Transverse colon (tissue), 4 donors: ENCODE results near the gene SEC14L2. TPM values are rescaled to one million over a fixed set of nuclear protein-coding genes. Genes with fewer than 3 reads are reported as not detected.

ENCODE experiments used
- DNase-seq: peaks from one replicate; pipeline ENCODE4 v3.0.0-alpha.2; 2019
- H3K27ac ChIP-seq, 4 donors: fragments of 200-600 bp; sonication (generic); 2 replicates each; pipeline ENCODE4 v1.5.1; 2016 to 2018; ENCODE audit warnings: inconsistent platforms in 4 of 4
- H3K27me3 ChIP-seq: fragments of 200-600 bp; sonication (generic); 2 replicates; pipeline ENCODE4 v1.5.1; 2017; ENCODE audit warnings: inconsistent platforms
- H3K36me3 ChIP-seq, 4 donors: fragments of 200-600 bp; sonication (generic); 2 replicates each; pipeline ENCODE4 v1.5.1; 2017 to 2019; ENCODE audit warnings: inconsistent platforms in 4 of 4
- H3K4me1 ChIP-seq, 4 donors: fragments of 200-600 bp; sonication (generic); 2 replicates each; pipeline ENCODE4 v1.5.1; 2017 to 2020; ENCODE audit warnings: inconsistent platforms in 4 of 4
- H3K4me3 ChIP-seq, 4 donors: fragments of 200-600 bp; sonication (generic); 1 replicate in 1 of 4; 2 replicates in 3 of 4; pipeline versions ENCODE4 v1.5.1 to v1.6.1; 2017 to 2019; ENCODE audit warnings: inconsistent platforms in 4 of 4
- H3K9me3 ChIP-seq, 2 donors: fragments of 200-600 bp; sonication (generic); 2 replicates each; pipeline ENCODE4 v1.5.1; 2017 to 2019; ENCODE audit warnings: inconsistent platforms in 2 of 2
- EP300 ChIP-seq: sonication (generic); formaldehyde crosslinking; IDR thresholded peaks from one replicate; pipeline ENCODE4 v1.6.1; 2017; ENCODE audit warnings: antibody characterized with exemption, low read depth
- POLR2A ChIP-seq: fragments of 450-650 bp; IDR thresholded peaks from one replicate; pipeline ENCODE4 v1.6.1; 2016; ENCODE audit warnings: antibody characterized with exemption, mild to moderate bottlenecking, moderate library complexity
- POLR2AphosphoS5 ChIP-seq, 3 donors: sonication (generic); formaldehyde crosslinking; IDR thresholded peaks; one replicate each; pipeline ENCODE4 v1.6.1; 2016; ENCODE audit warnings: antibody characterized with exemption in 3 of 3
- WGBS, 2 donors: methylation state at CpG; one replicate each; pipeline ENCODE4 v1.1.5; 2018; ENCODE audit warnings: low coverage in 1 of 2; 5-methylcytosine and 5-hydroxymethylcytosine counted together
- in situ Hi-C, 4 donors: fragments of 200-750 bp; cut with MboI; loops; one replicate each; pipeline versions ENCODE4 v1.15.0 to v1.15.1; 2017; ENCODE audit warnings: low sequenced_read_pairs in 3 of 4, low pct_ligation_motif_present in 1 of 4, low pct_unique_long_range_greater_than_20kb in 1 of 4
- intact Hi-C: fragments of 100-400 bp; cut with DNase I; formaldehyde crosslinking; loops from one replicate; pipeline ENCODE4 v1.15.1; 2023; ENCODE audit warnings: low total_unique reads
- total RNA-seq, 4 donors: library from RNA; depleted of rRNA; stranded (reverse); fragments of >200 nt; gene quantifications; one replicate each; pipeline ENCODE4 v1.1.0, GENCODE V29; 2016
- TF ChIP-seq, protein P1 (sequence below), 5 experiments: fragments of 200-600 bp in 3 of 5; fragments of 450-650 bp in 2 of 5; sonication (generic) in 3 of 5; IDR thresholded peaks; 1 replicate in 2 of 5; 2 replicates in 3 of 5; pipeline ENCODE4 v1.5.1; 2016 to 2017; ENCODE audit warnings: antibody characterized with exemption in 5 of 5, inconsistent platforms in 3 of 5, mild to moderate bottlenecking in 2 of 5, moderate library complexity in 1 of 5

The SEC14L2 gene
- total RNA-seq, 4 donors from 2014 or later, result 2.2 to 5.5 (median 4.5) TPM; not detected in 1

- H3K27me3 ChIP-seq, result no peaks in the 10 kb centered on the region
- DNase-seq, result no peak
- no peaks in the 10 kb centered on the region for H3K4me1 ChIP-seq
- H3K9me3 ChIP-seq, result no peaks in the 10 kb centered on the region
- WGBS, 2 donors, result 95% methylated on average over 4 of the region's 4 CpGs; no CpG with 5 or more reads in 1 of the 2 donors
- TF ChIP-seq, protein P1, sequence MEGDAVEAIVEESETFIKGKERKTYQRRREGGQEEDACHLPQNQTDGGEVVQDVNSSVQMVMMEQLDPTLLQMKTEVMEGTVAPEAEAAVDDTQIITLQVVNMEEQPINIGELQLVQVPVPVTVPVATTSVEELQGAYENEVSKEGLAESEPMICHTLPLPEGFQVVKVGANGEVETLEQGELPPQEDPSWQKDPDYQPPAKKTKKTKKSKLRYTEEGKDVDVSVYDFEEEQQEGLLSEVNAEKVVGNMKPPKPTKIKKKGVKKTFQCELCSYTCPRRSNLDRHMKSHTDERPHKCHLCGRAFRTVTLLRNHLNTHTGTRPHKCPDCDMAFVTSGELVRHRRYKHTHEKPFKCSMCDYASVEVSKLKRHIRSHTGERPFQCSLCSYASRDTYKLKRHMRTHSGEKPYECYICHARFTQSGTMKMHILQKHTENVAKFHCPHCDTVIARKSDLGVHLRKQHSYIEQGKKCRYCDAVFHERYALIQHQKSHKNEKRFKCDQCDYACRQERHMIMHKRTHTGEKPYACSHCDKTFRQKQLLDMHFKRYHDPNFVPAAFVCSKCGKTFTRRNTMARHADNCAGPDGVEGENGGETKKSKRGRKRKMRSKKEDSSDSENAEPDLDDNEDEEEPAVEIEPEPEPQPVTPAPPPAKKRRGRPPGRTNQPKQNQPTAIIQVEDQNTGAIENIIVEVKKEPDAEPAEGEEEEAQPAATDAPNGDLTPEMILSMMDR (IDR thresholded peaks at IDR 0.05), result no peak
- no peak for TF ChIP-seq EP300
- TF ChIP-seq POLR2A, result no peak
- TF ChIP-seq POLR2AphosphoS5 (IDR thresholded peaks at IDR 0.05), result no peak
- no peak overlapping the region for H3K4me3 ChIP-seq
- in situ Hi-C loops (no loop called here), intact Hi-C loops (no loop called here)
- no peaks in the 10 kb centered on the region for H3K36me3 ChIP-seq
- H3K27ac ChIP-seq, result no peak overlapping the region
Measured at GRCh38 chr22:30432096-30432495, 35.3 kb downstream of the SEC14L2 start.

DNA sequence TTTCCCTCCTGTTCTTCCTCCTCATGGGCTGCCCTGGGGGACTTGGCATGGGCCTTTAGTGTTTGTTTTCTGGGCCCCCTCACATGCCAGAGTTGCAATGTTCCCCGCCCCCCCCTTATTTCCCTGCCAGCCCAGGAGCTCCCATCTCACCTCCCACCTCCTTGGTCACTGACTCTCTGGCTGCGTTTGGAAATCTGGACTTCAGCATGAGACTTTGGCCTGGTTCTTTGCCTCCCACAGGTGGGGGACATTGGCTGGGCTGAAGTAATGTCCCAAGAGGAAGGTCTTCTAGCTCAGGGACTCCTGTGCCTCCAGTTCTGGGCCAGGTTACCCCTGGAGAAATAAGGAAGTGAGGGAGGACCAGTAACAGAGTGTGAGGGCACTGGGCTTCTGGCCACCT lies 35.7 kb downstream of the SEC14L2 start:
- no peaks in the 10 kb centered on the region for H3K4me1 ChIP-seq
- H3K36me3 ChIP-seq, result no peaks in the 10 kb centered on the region
- no peaks in the 10 kb centered on the region for H3K27me3 ChIP-seq
- intact Hi-C loops (no loop called here), in situ Hi-C loops (no loop called here)
- WGBS, 2 donors, result 59% methylated on average over 2 of the region's 2 CpGs; no CpG with 5 or more reads in 1 of the 2 donors
- H3K4me3 ChIP-seq, result no peak overlapping the region
- TF ChIP-seq, protein P1 (IDR thresholded peaks at IDR 0.05), result no peak
- TF ChIP-seq POLR2A, result no peak
- TF ChIP-seq POLR2AphosphoS5 (IDR thresholded peaks at IDR 0.05), result no peak
- no peak for TF ChIP-seq EP300
- H3K9me3 ChIP-seq, result no peaks in the 10 kb centered on the region
- H3K27ac ChIP-seq, result no peak overlapping the region
- DNase-seq, result no peak

DNA sequence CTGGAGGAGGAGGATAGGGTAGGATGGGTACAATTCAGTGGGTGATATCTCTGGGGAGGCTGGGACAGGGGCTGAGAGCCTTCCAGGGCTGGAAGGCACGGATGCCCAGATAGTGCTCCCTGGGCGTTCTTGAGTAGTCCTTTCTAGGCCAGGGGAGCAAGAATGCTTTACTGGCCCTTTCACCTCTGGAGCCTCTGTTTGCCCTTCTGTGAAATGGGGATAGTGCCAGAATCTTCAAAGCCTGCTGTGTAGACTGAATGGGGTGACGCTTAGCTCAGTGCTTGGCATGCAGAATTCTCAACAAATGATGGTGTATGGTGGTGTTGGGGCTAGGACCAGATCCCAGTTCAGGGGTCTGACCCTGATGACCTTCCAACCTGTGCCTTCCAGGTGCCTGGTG lies 36.4 kb downstream of the SEC14L2 start:
- H3K4me3 ChIP-seq, result no peak overlapping the region
- H3K9me3 ChIP-seq, result no peaks in the 10 kb centered on the region
- no peaks in the 10 kb centered on the region for H3K27me3 ChIP-seq
- in situ Hi-C loops (no loop called here), intact Hi-C loops (no loop called here)
- 80 to 84% methylated on average over 1 to 3 of the region's 3 CpGs for WGBS, 2 donors
- DNase-seq, result no peak
- no peaks in the 10 kb centered on the region for H3K36me3 ChIP-seq
- H3K27ac ChIP-seq, result no peak overlapping the region
- TF ChIP-seq POLR2AphosphoS5 (IDR thresholded peaks at IDR 0.05), result no peak
- TF ChIP-seq POLR2A, result no peak
- TF ChIP-seq, protein P1 (IDR thresholded peaks at IDR 0.05), result no peak
- TF ChIP-seq EP300, result no peak
- peaks cover 0 to 2% (median 0%) of the 10 kb centered on the region in 4 donors for H3K4me1 ChIP-seq

GRCh38 chr22:30433773-30434172 lies 37.0 kb downstream of the SEC14L2 start:
- in situ Hi-C loops (no loop called here), intact Hi-C loops (no loop called here)
- H3K4me1 ChIP-seq, result peaks cover 0 to 7% (median 3%) of the 10 kb centered on the region in 4 donors
- no peaks in the 10 kb centered on the region for H3K36me3 ChIP-seq
- no peak for DNase-seq
- no peak for TF ChIP-seq EP300
- TF ChIP-seq, protein P1 (IDR thresholded peaks at IDR 0.05), result no peak
- TF ChIP-seq POLR2AphosphoS5 (IDR thresholded peaks at IDR 0.05), result no peak
- TF ChIP-seq POLR2A, result no peak
- H3K4me3 ChIP-seq, result no peak overlapping the region
- 100% methylated on average over 1 of the region's 1 CpG; no CpG with 5 or more reads in 1 of the 2 donors for WGBS, 2 donors
- H3K27ac ChIP-seq, result no peak overlapping the region
- no peaks in the 10 kb centered on the region for H3K9me3 ChIP-seq
- no peaks in the 10 kb centered on the region for H3K27me3 ChIP-seq
